NCI-H524 (cell line): ENCODE measurements around the gene POP7.

Experiments used
- DNase-seq, 2 experiments: peaks; one replicate each; lab custom pipeline; 2025; lab: John Stamatoyannopoulos, UW

POP7 gene

GRCh38 chr7:100726996-100727761, 21.3 kb downstream of the POP7 start:
- DNase-seq: no peak

- no peak for DNase-seq
These were observed 22.3 kb downstream of the POP7 start for GRCh38 chr7:100728196-100728595.

- no peak for DNase-seq
These were observed 24.3 kb downstream of the POP7 start for GRCh38 chr7:100730136-100730800.

GRCh38 chr7:100731937-100732636, 26.2 kb downstream of the POP7 start:
- DNase-seq: no peak

GRCh38 chr7:100735730-100736129, 29.8 kb downstream of the POP7 start:
- no peak for DNase-seq

- DNase-seq: no peak
These were observed 30.8 kb downstream of the POP7 start for GRCh38 chr7:100736671-100737070.

GRCh38 chr7:100739934-100740333, 34.0 kb downstream of the POP7 start:
- no peak for DNase-seq

- DNase-seq: no peak
These were observed 38.7 kb downstream of the POP7 start for GRCh38 chr7:100744605-100745004.

GRCh38 chr7:100745184-100745583, 39.3 kb downstream of the POP7 start:
- no peak for DNase-seq

- DNase-seq: no peak
These were observed 47.1 kb downstream of the POP7 start for GRCh38 chr7:100752994-100753393.

- DNase-seq: no peak
These were observed 47.8 kb downstream of the POP7 start for GRCh38 chr7:100753750-100754149.
